HG03108 (cell line): ENCODE data around the gene GPI.
"Not testable (repeated sequence)": the region's sequence is repeated elsewhere in the genome, so short reads cannot be mapped to it uniquely, and the experiment has no call there.

Experiments used
- ATAC-seq: cut with Tn5 transposase; IDR thresholded peaks from one replicate; pipeline ENCODE4 v1.9.1; 2021; ENCODE audit warnings: moderate library complexity; ENCODE audit not compliant: unreplicated experiment

The GPI gene

GRCh38 chr19:34366738-34367623 lies 2.0 kb downstream of the GPI start:
- no peak for ATAC-seq

GRCh38 chr19:34367624-34367957 lies 2.6 kb downstream of the GPI start:
- ATAC-seq, result no peak

- no peak for ATAC-seq
These were observed 3.3 kb downstream of the GPI start for GRCh38 chr19:34368338-34368737.

DNA sequence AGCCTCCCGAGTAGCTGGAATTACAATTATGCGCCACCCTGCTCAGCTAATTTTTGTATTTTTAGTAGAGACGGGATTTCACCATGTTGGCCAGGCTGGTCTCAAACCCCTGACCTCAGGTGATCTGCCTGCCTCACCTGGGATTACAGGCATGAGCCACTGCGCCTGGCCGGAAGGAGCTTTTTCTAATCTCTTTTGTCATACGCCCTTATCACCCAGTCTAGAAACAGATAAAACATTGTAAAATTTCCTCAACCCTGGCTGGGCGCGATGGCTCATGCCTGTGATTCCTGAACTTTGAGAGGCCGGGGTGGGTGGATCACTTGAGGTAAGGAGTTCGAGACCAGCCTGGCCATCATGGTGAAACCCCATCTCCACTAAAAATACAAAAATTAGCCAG lies 4.2 kb downstream of the GPI start:
- not testable (repeated sequence) for ATAC-seq

GRCh38 chr19:34370117-34370516 lies 5.1 kb downstream of the GPI start:
- no peak for ATAC-seq

- no peak for ATAC-seq
These were observed 6.0 kb downstream of the GPI start for GRCh38 chr19:34370983-34371382.

GRCh38 chr19:34373601-34374288 lies 8.7 kb downstream of the GPI start:
- no peak for ATAC-seq

DNA sequence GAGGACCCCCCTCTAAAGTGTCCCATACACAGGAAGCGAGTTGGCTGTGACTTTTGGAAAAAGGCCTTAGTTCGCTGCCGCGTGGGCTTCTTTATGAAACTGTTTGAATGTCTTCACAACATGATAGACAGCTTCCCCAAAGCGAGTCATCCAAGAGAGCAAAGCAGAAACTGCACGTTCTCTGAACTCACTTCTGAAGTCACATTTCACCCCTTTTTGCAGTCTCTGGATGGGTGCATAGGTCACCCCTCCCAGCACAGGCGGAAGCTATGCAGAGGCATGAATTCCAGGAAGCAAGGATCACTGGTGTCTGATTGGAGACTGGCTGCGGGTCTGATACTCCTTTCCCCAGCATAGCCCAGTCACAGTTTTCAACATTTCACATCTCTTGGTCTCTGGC lies 10.6 kb downstream of the GPI start:
- no peak for ATAC-seq

DNA sequence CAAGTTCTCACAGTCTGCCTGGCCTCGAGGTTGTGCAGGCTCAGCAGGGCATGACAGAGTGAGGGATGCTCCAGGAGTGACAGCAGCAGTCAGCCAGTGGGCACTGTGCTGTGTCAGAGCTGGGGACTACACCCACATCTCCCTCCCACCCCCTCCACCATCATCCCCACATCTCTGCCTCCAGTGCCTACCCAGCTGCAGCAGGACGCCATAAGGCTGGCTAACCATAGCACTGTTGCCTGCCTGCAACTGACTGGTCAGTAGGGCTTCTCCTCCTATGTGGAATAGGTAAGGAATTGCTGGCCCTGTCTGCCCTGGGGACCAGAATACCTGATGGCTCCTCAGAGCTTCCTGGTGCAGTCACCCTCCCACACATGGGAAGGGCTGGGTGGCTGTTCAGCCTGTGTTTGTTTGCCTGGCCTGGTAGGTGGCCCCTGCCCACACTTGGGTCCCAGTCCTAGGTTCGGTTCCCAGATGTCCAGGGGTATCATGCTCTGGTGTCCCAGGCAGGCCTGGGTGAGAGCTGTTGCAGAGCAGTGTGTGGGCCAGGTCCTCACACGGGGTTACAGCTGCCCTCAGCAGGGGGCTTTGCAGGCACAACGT lies 15.7 kb downstream of the GPI start:
- ATAC-seq, result no peak

GRCh38 chr19:34381399-34382251 lies 16.6 kb downstream of the GPI start:
- ATAC-seq, result no peak

- no peak for ATAC-seq
These were observed 17.5 kb downstream of the GPI start for GRCh38 chr19:34382471-34382870.

DNA sequence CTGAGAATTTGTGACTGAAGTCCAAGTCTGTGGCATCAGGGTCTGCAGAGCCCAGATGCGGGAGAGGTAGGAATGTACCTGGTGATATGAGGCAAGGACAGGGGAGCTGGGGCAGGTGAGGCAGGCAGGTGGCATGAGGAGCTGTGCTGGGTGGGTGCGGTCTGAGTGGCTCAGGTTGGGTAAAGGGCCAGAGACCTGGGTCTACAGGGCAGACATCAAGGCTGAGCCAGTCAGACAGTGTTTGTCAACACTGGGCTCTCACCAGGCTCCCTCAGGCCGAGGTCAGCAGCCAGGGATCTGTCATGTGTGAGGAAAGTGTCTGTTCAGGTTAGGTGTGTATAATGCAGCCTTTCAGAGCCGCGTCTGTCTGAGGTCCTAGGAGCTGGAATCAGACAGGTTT lies 18.6 kb downstream of the GPI start:
- ATAC-seq, result no peak

- no peak for ATAC-seq
These were observed 21.8 kb downstream of the GPI start for GRCh38 chr19:34386645-34387445.

DNA sequence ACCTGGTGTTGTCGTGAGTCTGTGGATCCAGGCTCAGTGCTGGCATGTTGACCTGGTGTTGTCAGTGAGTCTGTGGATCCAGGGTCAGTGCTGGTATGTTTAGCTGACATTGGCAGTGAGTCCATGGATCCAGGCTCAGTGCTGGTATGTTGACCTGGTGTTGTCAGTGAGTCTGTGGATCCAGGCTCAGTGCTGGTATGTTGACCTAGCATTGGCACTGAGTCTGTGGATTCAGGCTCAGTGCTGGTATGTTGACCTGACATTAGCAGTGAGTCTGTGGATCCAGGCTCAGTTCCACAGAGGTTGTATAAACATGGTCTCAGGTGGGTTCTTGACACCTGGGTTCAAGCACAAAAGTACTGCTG lies 22.4 kb downstream of the GPI start:
- ATAC-seq, result no peak

- not testable (repeated sequence) for ATAC-seq
These were observed 23.7 kb downstream of the GPI start for GRCh38 chr19:34388745-34389144.

DNA sequence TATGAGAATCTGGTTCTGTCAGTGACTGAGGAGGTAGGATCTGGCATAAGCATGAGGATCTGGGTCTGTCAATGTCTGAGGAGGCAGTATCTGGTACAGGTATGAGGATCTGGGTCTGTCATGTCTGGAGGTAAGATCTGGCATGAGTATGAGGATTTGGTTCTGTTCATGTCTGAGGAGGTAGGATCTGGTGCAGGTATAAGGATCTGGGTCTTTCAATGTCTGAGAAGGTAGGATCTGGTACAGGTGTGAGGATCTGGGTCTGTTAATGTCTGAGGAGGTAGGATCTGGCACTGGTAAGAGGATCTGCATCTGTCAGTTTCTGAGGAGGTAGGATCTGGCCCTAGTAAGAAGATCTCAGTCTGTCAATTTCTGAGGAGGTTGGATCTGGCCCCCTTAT lies 26.8 kb downstream of the GPI start:
- ATAC-seq, result no peak

- no peak for ATAC-seq
These were observed 28.0 kb downstream of the GPI start for GRCh38 chr19:34393031-34393430.

GRCh38 chr19:34393629-34394028 lies 28.6 kb downstream of the GPI start:
- ATAC-seq, result no peak

DNA sequence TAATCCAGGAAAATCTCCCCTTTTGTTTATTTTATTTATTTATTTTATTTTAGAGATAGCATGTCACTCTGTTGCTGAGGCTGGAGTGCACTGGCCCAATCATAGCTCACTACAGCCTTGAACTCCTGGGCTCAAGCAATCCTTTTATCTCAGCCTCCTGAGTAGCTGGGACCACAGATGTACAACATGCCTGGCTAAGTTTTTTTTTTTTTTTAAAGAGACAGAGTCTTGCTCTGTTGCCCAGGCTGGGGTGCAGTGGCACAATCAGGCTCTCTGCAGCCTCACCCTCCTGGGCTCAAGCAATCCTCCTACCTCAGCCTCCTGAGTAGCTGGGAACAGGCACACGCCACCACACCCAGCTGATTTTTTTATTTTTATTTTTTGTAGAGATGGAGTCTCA lies 32.9 kb downstream of the GPI start:
- ATAC-seq, result no peak

GRCh38 chr19:34399886-34400285 lies 34.9 kb downstream of the GPI start:
- ATAC-seq, result no peak
